T-helper 9 cell (primary cell): Measurements from ENCODE around the gene RDH14.

Source experiments
- DNase-seq: peaks from one replicate; pipeline ENCODE4 v3.0.0-alpha.2; 2020

RDH14 gene

GRCh38 chr2:18519914-18520450 is 40.5 kb downstream of the RDH14 start:
- DNase-seq: no peak

- DNase-seq: no peak
Measured at GRCh38 chr2:18518116-18519111, 42.0 kb downstream of the RDH14 start.

- no peak for DNase-seq
Measured at GRCh38 chr2:18517386-18517785, 43.1 kb downstream of the RDH14 start.

- DNase-seq: no peak
Measured at GRCh38 chr2:18516112-18516511, 44.3 kb downstream of the RDH14 start.

GRCh38 chr2:18514526-18515461 is 45.7 kb downstream of the RDH14 start:
- no peak for DNase-seq

GRCh38 chr2:18510775-18511174 is 49.7 kb downstream of the RDH14 start:
- no peak for DNase-seq

- DNase-seq: no peak
Measured at GRCh38 chr2:18506883-18507509, 53.5 kb downstream of the RDH14 start.

GRCh38 chr2:18505703-18506341 is 54.6 kb downstream of the RDH14 start:
- no peak for DNase-seq
